Spleen (tissue), 7 donors: ENCODE results near the gene JAKMIP3.
"Not testable (repeated sequence)": the region's sequence is repeated elsewhere in the genome, so short reads cannot be mapped to it uniquely, and the experiment has no call there.

ENCODE experiments used
- POLR2A ChIP-seq, 3 donors: fragments of 450-650 bp; IDR thresholded peaks; one replicate each; pipeline ENCODE4 v1.5.1; 2017; ENCODE audit warnings: antibody characterized with exemption in 3 of 3, mild to moderate bottlenecking in 1 of 3
- POLR2AphosphoS5 ChIP-seq, 3 donors: sonication (generic); formaldehyde crosslinking; IDR thresholded peaks; one replicate each; pipeline ENCODE4 v1.5.1; 2017; ENCODE audit warnings: antibody characterized with exemption in 3 of 3
- TF ChIP-seq, protein P1 (sequence below), 11 experiments: fragments of 200-600 bp in 7 of 11; fragments of 450-650 bp in 4 of 11; sonication (generic) in 4 of 11; IDR thresholded peaks in 8 of 11; conservative IDR thresholded peaks in 3 of 11; 1 replicate in 7 of 11; 2 replicates in 4 of 11; pipeline versions ENCODE4 v1.4.0 to v1.8.0; 2016 to 2021; ENCODE audit warnings: antibody characterized with exemption in 11 of 11, inconsistent platforms in 4 of 11, mild to moderate bottlenecking in 1 of 11
- donor health status: DM: no; HTN: no; CAD: no; lungs with moderate emphysema.
- donor health status: DM: no; HTN: no; CAD: no.
- donor health status: DM: no; HTN: no; CAD: no.

GRCh38 chr10:132084384-132084783 is 18.6 kb downstream of the JAKMIP3 start:
- TF ChIP-seq, protein P1, sequence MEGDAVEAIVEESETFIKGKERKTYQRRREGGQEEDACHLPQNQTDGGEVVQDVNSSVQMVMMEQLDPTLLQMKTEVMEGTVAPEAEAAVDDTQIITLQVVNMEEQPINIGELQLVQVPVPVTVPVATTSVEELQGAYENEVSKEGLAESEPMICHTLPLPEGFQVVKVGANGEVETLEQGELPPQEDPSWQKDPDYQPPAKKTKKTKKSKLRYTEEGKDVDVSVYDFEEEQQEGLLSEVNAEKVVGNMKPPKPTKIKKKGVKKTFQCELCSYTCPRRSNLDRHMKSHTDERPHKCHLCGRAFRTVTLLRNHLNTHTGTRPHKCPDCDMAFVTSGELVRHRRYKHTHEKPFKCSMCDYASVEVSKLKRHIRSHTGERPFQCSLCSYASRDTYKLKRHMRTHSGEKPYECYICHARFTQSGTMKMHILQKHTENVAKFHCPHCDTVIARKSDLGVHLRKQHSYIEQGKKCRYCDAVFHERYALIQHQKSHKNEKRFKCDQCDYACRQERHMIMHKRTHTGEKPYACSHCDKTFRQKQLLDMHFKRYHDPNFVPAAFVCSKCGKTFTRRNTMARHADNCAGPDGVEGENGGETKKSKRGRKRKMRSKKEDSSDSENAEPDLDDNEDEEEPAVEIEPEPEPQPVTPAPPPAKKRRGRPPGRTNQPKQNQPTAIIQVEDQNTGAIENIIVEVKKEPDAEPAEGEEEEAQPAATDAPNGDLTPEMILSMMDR (IDR thresholded peaks at IDR 0.05 in 8 of 11, conservative IDR thresholded peaks at IDR 0.05 in 3 of 11): not testable (repeated sequence)
- TF ChIP-seq POLR2A, POLR2AphosphoS5 (IDR thresholded peaks at IDR 0.05): not testable (repeated sequence)
